Stomach (tissue), 9 donors: ENCODE measurements around the gene STXBP5. TPM values are rescaled to one million over a fixed set of nuclear protein-coding genes. Genes with fewer than 3 reads are reported as not detected.

Experiments used
- DNase-seq, 2 donors: peaks; one replicate each; pipeline versions ENCODE4 v3.0.0 to v3.0.0-alpha.2; 2013 to 2019
- H3K27ac ChIP-seq, 5 donors: fragments of 200-600 bp in 4 of 5; sonication (generic) in 4 of 5; one replicate each; pipeline ENCODE4 v1.5.1; 2013 to 2019; ENCODE audit warnings: mild to moderate bottlenecking in 1 of 5, moderate library complexity in 1 of 5
- H3K27me3 ChIP-seq, 3 donors: fragments of 200-600 bp; sonication (generic); one replicate each; pipeline ENCODE4 v1.5.1; 2017 to 2019; ENCODE audit warnings: mixed run types in 1 of 3
- H3K36me3 ChIP-seq, 4 donors: fragments of 200-600 bp; sonication (generic); 1 replicate in 3 of 4; 2 replicates in 1 of 4; pipeline ENCODE4 v1.5.1; 2016 to 2019
- H3K4me1 ChIP-seq, 4 donors: fragments of 200-600 bp; sonication (generic); one replicate each; pipeline ENCODE4 v1.5.1; 2016 to 2019
- H3K4me3 ChIP-seq, 4 donors: fragments of 200-600 bp; sonication (generic) in 3 of 4; one replicate each; pipeline ENCODE4 v1.5.1; 2016 to 2019; ENCODE audit warnings: mild to moderate bottlenecking in 1 of 4
- H3K9me3 ChIP-seq, 4 donors: fragments of 200-600 bp; sonication (generic); one replicate each; pipeline ENCODE4 v1.5.1; 2016 to 2019
- EP300 ChIP-seq: sonication (generic); formaldehyde crosslinking; IDR thresholded peaks from one replicate; pipeline ENCODE4 v1.6.1; 2017; ENCODE audit warnings: antibody characterized with exemption
- POLR2A ChIP-seq, 4 donors: fragments of 450-650 bp; IDR thresholded peaks; one replicate each; pipeline ENCODE4 v1.6.1; 2016; ENCODE audit warnings: antibody characterized with exemption in 4 of 4, control low read depth in 2 of 4, mild to moderate bottlenecking in 1 of 4, moderate library complexity in 1 of 4
- POLR2AphosphoS5 ChIP-seq, 3 donors: sonication (generic); formaldehyde crosslinking; IDR thresholded peaks; one replicate each; pipeline ENCODE4 v1.6.1; 2016; ENCODE audit warnings: antibody characterized with exemption in 3 of 3
- WGBS, 5 donors: extraction: QIAGEN DNeasy Blood & Tissue Kit in 3 of 5; methylation state at CpG; one replicate each; pipeline versions ENCODE4 v1.1.5 to v1.1.7; 2013 to 2018; 5-methylcytosine and 5-hydroxymethylcytosine counted together
- intact Hi-C: fragments of 100-400 bp; cut with DNase I; formaldehyde crosslinking; loops from one replicate; pipeline ENCODE4 v1.15.1; 2023; ENCODE audit warnings: low total_unique reads
- polyA plus RNA-seq, 3 donors: library from polyadenylated mRNA; stranded (reverse); fragments of 200-250 nt; gene quantifications; one replicate each; pipeline ENCODE4 v1.2.3, GENCODE V29; 2013
- total RNA-seq, 5 donors: library from RNA; depleted of rRNA; stranded (reverse); fragments of >200 nt; gene quantifications; one replicate each; pipeline versions ENCODE4 v1.1.0 to v1.2.3, GENCODE V29; 2014 to 2016
- TF ChIP-seq, protein P1 (sequence below), 7 experiments: fragments of 450-650 bp in 4 of 7; fragments of 200-600 bp in 3 of 7; sonication (generic) in 3 of 7; IDR thresholded peaks; one replicate each; pipeline ENCODE4 v1.5.1; 2016 to 2019; ENCODE audit warnings: antibody characterized with exemption in 7 of 7, control low read depth in 2 of 7, mild to moderate bottlenecking in 1 of 7
- donor health status: healthy with polysubstance abuse.
- donor health status: Bipolar disorder and iron deficiency.
- donor health status: healthy.

The STXBP5 gene
- total and polyA plus RNA-seq, 8 donors: 5.9 to 56.2 (median 15.8) TPM

DNA sequence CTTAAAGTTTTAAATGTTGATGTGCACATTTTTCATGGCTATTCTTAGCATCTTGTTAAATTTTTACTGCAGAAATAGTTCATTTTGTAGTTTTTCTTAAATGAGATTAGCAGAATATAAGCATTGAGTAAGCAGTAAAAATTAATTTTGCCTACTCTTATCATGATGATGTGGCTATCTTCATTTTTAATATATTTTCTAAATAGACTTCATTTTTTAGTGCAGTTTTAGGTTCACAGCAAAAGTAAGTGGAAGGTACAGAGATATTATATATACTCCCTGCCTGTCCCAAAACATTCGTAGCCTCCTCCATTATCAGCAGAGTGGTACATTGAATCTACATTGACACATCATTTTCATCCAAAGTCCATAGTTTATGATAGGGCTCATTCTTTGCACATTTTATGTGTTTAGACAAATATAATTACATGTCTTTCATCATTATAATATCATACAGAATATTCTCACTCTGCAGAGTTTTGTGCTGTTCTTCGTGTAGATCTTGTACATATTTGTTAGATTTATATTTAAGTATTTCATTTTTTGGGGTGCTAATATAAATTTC, 13.7 kb downstream of the STXBP5 start:
- Histone ChIP-seq H3K36me3 (peaks cover 0 to 6% (median 0%) of the 10 kb centered on the region in 4 donors), H3K27me3 (no peaks in the 10 kb centered on the region), H3K4me3 (no peak overlapping the region), H3K9me3 (no peaks in the 10 kb centered on the region), H3K4me1 (peaks cover 0 to 56% (median 15%) of the 10 kb centered on the region in 4 donors), H3K27ac (no peak overlapping the region)
- DNase-seq: no peak
- 75 to 89% (median 81%) methylated on average over 2 of the region's 2 CpGs for WGBS, 5 donors
- TF ChIP-seq POLR2AphosphoS5 (IDR thresholded peaks at IDR 0.05) (no peak), EP300 (no peak), POLR2A (IDR thresholded peaks at IDR 0.05) (no peak)
- TF ChIP-seq, protein P1, sequence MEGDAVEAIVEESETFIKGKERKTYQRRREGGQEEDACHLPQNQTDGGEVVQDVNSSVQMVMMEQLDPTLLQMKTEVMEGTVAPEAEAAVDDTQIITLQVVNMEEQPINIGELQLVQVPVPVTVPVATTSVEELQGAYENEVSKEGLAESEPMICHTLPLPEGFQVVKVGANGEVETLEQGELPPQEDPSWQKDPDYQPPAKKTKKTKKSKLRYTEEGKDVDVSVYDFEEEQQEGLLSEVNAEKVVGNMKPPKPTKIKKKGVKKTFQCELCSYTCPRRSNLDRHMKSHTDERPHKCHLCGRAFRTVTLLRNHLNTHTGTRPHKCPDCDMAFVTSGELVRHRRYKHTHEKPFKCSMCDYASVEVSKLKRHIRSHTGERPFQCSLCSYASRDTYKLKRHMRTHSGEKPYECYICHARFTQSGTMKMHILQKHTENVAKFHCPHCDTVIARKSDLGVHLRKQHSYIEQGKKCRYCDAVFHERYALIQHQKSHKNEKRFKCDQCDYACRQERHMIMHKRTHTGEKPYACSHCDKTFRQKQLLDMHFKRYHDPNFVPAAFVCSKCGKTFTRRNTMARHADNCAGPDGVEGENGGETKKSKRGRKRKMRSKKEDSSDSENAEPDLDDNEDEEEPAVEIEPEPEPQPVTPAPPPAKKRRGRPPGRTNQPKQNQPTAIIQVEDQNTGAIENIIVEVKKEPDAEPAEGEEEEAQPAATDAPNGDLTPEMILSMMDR (IDR thresholded peaks at IDR 0.05): no peak
- intact Hi-C loops: no loop called here

DNA sequence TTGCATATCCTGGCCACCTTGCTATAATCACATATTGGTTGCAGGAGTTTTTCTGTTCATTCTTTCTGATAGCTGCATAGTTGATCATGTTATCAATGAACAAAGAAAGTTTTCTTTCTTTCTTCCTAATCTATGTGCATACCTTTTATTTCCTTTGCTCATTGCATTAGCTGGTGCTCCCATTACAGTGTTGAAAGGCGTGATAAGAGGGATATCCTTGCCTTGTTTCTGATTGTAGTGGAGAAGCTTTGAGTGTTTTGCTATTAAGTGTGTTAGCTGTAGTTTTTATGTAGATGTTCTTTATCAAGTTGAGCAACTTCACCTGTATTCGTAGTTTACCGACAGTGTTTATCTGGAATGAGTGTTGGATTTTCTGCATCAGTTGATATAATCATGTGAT, 14.6 kb downstream of the STXBP5 start:
- DNase-seq: no peak
- Histone ChIP-seq H3K9me3 (no peaks in the 10 kb centered on the region), H3K4me3 (no peak overlapping the region), H3K36me3 (peaks cover 0 to 6% (median 0%) of the 10 kb centered on the region in 4 donors), H3K27me3 (no peaks in the 10 kb centered on the region), H3K4me1 (peaks cover 0 to 65% (median 19%) of the 10 kb centered on the region in 4 donors), H3K27ac (peak overlapping the region in 1 of 5 donors; percentile 8)
- TF ChIP-seq, protein P1 (IDR thresholded peaks at IDR 0.05): no peak
- peak in 1 of 3 donors; percentile 27 for TF ChIP-seq POLR2AphosphoS5 (IDR thresholded peaks at IDR 0.05)
- WGBS, 5 donors: 35 to 61% (median 59%) methylated on average over 3 of the region's 3 CpGs
- intact Hi-C loops: no loop called here

DNA sequence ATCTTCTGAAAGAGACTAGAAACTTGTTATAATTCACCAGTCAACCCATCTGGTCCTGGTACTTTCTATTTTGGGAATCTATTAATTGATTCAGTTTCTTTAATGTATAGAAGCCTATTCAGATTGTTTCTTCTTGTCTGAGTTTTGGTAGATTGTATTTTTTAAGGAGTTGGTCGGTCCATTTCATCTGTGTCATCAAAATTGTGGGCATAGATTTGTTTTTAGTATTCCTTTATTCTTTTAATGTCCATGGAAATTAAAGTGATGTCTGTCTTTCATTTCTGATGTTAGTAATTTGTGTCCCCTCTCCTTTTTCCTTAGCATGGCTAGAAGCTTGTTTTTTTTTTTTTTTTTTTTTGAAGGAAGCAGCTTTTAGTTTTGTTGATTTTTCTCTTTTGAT, 15.2 kb downstream of the STXBP5 start:
- no peaks in the 10 kb centered on the region for H3K9me3 ChIP-seq
- H3K4me3 ChIP-seq: no peak overlapping the region
- TF ChIP-seq, protein P1 (IDR thresholded peaks at IDR 0.05): no peak
- TF ChIP-seq POLR2A (IDR thresholded peaks at IDR 0.05) (no peak), EP300 (no peak), POLR2AphosphoS5 (IDR thresholded peaks at IDR 0.05) (no peak)
- 91 to 100% (median 96%) methylated on average over 1 of the region's 1 CpG for WGBS, 5 donors
- H3K27me3 ChIP-seq: no peaks in the 10 kb centered on the region
- DNase-seq: no peak
- H3K36me3 ChIP-seq: peaks cover 0 to 6% (median 0%) of the 10 kb centered on the region in 4 donors
- intact Hi-C loops: no loop called here
- H3K4me1 ChIP-seq: peaks cover 0 to 65% (median 16%) of the 10 kb centered on the region in 4 donors
- no peak overlapping the region for H3K27ac ChIP-seq

DNA sequence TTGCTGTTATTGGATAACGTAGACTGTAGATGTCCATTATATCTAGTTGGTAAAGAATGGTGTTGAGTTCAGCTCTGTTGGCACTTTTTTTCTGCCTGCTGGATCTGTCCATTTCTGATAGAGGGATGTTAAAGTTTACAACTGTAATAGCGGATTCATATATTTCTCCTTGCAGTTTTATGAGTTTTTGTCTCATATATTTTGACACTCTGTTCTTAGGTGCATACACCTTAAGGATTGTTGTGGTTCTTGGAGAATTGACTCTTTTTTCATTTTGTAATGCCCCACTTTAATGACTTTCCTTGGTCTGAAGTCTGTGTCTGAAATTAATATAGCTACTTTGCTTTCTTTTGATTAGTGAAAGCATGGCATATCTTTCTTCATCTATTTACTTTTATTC, 16.1 kb downstream of the STXBP5 start:
- Histone ChIP-seq H3K4me3 (no peak overlapping the region), H3K27me3 (no peaks in the 10 kb centered on the region), H3K9me3 (no peaks in the 10 kb centered on the region), H3K36me3 (peaks cover 0 to 6% (median 0%) of the 10 kb centered on the region in 4 donors), H3K27ac (no peak overlapping the region), H3K4me1 (peaks cover 0 to 56% (median 14%) of the 10 kb centered on the region in 4 donors)
- 95 to 99% (median 97%) methylated on average over 2 of the region's 2 CpGs for WGBS, 5 donors
- TF ChIP-seq POLR2A (IDR thresholded peaks at IDR 0.05): no peak
- no peak for TF ChIP-seq EP300
- TF ChIP-seq, protein P1 (IDR thresholded peaks at IDR 0.05): no peak
- TF ChIP-seq POLR2AphosphoS5 (IDR thresholded peaks at IDR 0.05): no peak
- no peak for DNase-seq
- intact Hi-C loops: no loop called here
